Occipital lobe (tissue), 1 donor: Measurements from ENCODE around the gene OR13C2. TPM values are rescaled to one million over a fixed set of nuclear protein-coding genes. Genes with fewer than 3 reads are reported as not detected.

Source experiments
- total RNA-seq: library from RNA; depleted of rRNA; stranded (reverse); fragments of >200 nt; gene quantifications from one replicate; pipeline ENCODE4 v1.2.3, GENCODE V29; 2014

The OR13C2 gene
- total RNA-seq, 1 donor from 2014 or later = not detected

Other genes starting within 250 kb of the OR13C2 start
- gene OR13F1, start 101.4 kb downstream of the OR13C2 start, total RNA-seq = not detected
- not detected for gene OR13C4, start 78.4 kb downstream of the OR13C2 start, total RNA-seq
- gene OR13C3, start 68.8 kb downstream of the OR13C2 start, total RNA-seq = not detected
- not detected for gene OR13C8, start 36.5 kb downstream of the OR13C2 start, total RNA-seq
- not detected for gene OR13C5, start 6.2 kb downstream of the OR13C2 start, total RNA-seq
- 0.62 TPM for gene OR13C9, start 12.6 kb upstream of the OR13C2 start, total RNA-seq
- gene OR13D1, start 88.9 kb upstream of the OR13C2 start, total RNA-seq = not detected
- 110 TPM for gene NIPSNAP3A, start 142.1 kb upstream of the OR13C2 start, total RNA-seq
- 15.0 TPM for gene NIPSNAP3B, start 158.5 kb upstream of the OR13C2 start, total RNA-seq